Activated CD8-positive, alpha-beta memory T cell treated with anti-CD3 and anti-CD28 coated beads for 1 hour (primary cell): ENCODE results near the gene PXDN.
"Not testable (repeated sequence)": the region's sequence is repeated elsewhere in the genome, so short reads cannot be mapped to it uniquely, and the experiment has no call there.

Experiments used
- DNase-seq, 2 donors: peaks; one replicate each; pipeline ENCODE4 v3.0.0-alpha.2; 2020; ENCODE audit warnings: low read depth in 1 of 2; ENCODE audit errors: extremely low read depth in 1 of 2

The PXDN gene

DNA sequence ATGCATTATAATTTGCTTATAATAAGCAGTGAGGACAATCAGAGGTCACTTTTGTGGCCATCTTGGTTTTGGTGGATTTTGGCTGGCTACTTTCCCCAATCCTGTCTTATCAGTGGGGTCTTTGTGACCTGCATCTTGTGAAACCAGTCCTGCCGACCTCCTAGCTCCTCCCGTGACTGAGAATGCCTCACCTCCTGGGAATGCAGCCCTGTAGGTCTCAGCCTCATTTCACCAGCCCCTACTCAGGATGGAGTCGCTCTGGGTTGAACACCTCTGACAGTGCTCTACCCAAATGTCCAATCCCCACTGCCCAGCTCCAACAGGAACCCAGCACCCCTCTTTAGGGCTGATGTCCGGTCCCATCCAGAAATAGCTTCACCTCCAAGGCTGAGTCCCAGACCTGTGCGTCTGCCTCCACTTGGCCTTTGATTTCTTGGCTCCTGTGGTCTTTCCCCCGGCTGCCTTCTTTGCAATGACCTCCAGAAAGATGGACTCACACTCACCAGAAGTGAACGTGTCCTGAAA is 31.3 kb upstream of the PXDN start:
- DNase-seq, result no peak

DNA sequence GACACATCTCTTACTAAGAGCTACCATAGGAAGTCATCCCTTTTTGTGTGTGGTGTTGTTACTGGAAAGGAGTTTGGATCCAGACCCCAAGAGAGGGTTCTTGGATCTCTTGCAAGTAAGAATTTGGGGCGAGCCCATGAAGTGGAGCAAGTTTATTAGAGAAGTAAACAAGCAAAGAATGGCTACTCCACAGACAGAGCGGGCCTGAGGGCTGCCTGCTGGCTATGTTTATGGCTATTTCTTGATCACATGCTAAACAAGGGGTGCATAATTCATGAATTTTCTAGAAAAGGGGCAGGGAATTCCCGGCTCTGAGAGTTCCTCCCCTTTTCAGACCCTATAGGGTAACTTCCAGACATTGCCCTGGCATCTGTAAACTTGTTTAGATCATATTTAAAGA is 30.6 kb upstream of the PXDN start:
- DNase-seq, result no peak

DNA sequence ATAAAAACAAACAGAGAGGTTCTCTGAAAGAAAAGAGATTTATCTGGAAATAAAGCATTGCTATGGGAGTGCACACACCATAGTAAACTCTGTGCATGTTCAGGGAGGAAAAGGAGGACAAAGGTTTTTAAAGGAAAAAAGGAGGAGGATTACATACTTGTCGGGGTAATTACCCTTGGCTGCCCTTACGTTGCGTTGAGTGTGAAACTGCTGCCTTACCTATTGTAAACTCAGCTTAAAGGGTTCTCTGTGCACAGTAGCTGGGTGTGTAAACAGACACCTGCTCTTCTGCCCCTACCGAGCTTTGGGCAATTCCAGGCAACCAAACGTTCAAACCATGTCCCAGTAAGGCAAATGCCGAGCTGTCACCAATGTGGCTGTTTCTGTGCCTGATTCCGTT is 29.6 kb upstream of the PXDN start:
- no peak for DNase-seq

DNA sequence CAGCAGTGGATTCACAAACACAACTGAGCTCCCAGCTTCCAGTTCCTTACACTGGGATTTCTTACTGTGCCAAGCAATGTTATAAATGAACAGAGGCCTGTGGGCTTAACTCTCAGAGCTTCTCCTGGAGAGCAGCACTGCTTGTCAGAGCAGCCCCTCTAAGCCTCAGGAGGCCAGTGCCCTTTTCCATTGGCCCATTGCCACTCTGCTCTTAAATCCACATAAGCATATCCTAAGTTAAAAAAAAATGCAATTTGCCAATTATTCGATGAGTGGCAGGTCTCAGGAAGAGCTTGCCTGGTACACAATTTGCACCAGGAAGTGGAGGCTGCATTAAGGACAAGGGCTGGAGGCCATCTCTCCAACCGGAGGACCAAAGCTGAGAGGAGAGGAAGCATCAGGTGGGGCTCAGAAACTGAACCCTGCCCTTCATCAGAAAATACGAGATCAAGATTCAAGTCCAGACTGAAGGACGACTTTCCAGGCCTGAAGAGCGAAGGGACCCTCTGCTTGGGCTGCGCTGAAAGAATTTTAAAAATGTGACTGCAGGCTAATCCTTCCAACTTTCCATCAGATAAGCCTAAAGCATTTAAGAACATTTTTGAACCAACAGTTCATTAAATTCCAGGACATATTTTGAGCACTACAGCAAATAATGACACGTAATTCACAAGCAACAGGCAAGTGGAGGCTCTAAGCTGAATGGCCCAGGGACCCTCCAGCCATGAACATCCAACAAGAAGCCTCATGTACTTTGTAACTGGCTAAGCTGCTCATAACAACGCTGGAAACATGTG is 28.4 kb upstream of the PXDN start:
- no peak for DNase-seq

DNA sequence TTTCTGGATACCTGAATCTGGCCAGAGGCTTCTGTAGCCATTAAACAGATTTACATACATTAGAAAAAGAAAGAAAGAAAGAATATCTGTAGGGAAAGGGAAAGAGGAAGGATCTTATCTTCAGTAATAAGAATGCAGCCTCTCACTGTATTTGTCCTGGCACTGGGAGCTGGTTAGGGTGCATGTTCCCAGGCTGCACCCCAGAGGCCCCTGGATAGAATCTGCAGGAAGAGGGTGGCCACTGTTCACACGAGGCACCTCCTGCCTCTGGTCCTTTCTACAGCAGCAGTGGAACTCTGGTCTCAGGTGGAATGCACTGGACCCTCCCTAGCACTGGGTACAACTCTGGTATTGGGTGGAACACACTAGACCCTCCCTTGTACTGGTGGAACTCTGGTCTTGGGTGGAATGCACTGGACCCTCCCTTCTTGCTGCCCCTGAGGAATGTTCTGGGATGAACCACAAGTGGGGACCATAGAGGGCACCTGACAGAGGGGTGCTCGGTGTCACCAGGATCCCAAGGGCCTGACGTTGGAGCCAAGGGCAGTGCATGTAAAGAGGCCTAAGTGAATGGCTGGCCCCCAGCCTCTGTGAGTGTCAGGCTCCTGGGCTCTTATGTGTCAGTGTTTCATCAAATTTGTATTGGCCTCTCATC is 27.4 kb upstream of the PXDN start:
- DNase-seq, result no peak

DNA sequence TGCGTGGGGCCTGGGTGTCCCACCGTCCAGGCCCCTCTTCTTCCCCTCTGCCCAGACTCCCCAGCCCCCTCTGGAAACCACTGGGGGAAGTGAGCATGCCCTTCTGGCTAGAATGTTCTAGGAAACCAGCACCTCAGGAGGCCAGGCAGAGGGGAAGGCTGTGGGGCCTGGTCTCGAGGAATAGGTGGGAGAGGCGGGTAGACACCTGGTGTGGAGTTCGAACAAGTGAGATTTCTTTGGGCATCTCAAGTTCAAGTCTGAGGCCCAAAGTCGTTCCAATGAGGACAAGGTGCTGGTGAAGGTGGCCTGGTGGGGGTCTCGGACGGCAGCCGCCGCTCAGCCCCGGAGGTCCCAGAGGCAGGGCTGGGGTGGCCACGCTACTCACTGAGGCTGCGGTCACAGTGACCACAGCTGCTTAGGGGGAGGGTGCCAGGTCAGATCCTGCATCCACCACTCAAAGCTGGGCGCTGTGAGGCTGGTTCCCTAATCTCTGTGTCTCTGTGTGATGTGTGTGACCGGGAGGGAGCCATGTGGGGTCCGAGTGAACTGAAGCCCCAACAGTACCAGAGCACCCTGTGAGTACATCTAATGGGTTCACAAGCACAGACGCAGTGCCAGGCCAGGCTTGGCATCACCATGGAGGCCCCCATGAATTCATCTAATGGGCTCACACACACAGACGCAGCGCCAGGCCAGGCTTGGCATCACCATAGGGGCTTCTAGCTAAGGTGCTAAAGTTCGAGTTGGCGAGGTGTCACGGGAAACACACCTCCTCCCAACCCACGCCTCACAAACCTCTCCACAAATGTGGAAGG is 26.5 kb upstream of the PXDN start:
- DNase-seq, result no peak

DNA sequence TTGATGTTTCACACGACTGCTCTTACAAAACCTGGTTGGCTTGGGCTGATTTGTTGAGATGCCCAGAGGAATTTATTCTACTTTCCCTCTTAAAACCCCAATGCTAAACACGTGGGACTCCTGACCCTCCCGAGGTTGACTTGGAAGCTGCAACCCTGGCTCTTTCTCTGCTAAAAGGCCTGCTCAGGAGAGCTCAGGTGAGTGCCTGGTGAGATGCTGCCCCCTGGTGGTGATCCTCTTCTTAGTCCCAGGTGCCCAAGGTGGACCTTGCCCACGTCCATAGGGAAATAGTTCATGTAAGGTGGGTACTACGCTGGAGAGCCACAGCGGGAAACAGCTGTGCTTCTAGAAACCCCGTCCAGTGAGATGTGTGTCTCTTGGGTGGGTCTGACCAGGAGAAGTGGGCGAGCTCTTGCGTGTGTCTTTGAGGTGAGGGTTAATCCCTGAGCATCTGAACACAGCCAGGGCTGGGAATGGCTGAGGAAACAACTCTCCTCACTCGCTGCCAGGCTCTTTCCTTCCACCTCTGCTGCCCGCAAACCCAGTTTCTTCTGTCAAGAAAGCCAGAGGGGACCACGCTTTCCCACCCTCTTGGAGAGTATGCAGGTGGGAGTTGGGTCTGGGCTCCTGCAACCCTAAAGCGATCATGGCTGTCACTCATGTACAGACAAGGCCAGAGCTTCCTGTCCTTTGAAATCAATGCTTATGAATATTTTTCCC is 25.5 kb upstream of the PXDN start:
- DNase-seq, result peak; percentile 16 to 33

DNA sequence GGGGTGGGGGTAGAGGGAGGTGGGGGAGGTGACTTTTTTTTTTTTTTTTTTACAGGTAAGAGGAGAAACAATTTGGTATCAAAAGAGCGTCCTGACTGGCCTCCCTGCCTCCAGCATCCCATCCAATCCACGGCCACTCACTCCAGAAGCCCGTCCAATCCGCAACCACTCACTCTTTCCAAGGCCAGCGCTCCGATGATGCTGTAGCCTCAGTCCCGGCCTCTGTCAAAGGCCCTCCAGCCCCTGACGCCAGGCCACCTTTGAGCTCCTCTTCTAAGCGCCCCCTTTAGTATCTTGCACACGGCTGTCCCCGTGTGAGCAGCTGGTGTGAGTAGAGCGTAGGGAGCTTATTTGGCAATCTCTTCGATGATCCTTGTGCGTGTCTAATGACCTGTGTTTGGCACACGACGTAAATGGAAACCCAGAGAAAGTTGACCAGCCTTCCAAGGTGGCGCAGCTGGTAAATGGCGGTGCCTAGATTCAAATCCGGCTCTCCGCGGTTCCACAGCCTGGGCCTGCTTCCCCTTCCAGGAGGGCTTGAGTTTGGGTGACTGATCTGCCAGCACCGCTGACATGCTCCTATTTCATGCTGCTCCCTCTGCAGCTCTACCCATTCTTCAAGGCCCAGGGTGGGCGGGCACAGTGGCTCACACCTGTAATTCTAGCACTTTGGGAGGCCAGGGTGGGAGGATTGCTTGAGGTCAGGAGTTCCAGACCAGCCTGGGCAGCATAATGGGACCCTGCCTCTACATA is 23.8 kb upstream of the PXDN start:
- no peak for DNase-seq

DNA sequence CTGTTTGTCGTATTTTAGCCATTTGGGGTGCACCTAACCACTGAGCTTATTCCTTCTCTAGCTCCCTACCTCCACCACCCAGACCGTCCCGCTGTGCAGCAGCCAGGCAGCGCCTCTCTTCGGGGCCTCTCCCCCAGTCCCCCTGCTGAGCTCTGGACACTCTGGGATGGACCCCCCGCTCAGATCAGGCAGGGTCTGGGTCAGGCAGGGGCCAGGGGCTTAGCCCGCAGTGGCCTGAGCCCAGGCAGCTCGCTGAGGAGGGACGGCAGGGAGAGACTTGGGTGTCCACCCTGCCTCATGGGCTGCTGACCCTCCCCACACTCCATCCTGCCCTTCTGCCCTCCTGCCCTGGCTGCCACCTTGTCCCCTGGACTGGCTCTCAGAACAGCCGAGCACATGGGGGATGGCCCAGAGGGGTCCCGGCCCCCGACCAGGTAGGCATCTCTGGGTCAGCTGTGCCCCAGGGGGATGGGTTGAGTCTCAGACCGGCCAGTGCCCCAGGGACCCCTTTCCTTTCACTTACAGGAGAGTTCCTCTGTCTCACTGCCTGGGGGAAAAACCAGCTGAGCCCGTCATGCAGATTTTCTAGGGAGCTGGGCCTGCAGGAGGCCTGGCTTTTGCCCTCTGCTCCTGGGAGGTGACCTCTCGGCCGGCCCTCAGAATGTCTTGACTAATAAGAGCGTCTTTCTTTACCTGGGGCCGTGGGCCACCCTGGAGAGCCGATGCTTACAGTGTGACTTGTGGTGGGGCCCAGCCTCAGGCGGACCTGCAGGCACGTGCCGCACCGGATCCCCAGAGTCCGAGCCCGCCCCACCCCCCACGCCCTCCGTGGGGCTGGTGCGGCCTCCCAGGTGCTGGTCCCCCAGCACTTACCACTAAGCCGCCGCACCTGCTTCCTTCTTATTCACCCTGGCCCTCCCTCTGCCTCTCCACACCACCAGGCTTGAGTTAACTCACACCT is 22.8 kb upstream of the PXDN start:
- DNase-seq, result no peak

DNA sequence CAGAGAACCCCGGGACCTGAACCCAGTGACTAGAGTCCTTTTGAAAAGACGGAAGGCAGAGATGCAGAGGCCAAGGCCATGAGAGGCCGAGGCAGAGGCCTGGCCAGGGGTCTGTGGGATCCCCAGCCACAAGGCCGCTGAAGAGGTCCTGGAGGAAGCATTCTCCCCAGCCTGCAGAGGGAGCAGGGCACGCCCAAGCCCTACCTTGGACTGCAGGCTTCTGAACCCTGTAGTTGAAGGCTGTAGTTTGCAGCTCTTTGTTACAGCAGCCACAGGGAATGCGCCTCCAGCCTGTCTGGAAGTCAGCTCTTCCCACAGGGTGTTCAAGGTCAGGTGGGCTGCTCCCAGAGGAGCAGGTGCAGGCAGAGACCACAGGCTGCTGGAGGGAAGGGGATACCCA is 22.1 kb upstream of the PXDN start:
- no peak for DNase-seq

DNA sequence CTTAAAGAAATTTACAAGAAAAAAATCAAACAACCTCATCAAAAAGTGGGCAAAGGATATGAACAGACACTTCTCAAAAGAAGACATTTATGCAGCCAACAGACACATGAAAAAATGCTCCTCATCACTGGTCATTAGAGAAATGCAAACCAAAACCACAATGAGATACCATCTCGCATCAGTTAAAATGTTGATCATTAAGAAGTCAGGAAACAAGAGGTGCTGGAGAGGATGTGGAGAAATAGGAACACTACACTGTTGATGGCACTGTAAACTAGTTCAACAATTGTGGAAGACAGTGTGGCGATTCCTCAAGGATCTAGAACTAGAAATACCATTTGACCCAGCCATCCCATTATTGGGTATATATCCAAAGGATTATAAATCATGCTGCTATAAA is 20.9 kb upstream of the PXDN start:
- DNase-seq, result not testable (repeated sequence)

DNA sequence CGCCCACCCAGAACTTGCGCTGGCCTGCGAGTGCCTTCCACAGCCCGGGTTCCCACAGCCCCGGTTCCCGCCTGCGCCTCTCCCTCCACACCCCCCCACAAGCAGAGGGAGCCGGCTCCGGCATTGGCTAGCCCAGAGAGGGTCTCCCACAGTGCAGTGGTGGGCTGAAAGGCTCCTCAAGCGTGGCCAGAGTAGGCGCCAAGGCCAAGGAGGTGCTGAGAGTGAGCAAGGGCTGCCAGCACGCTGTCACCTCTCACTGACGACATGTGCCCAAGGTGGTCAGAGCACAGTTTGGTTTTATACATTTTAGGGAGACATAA is 15.3 kb upstream of the PXDN start:
- DNase-seq, result no peak

DNA sequence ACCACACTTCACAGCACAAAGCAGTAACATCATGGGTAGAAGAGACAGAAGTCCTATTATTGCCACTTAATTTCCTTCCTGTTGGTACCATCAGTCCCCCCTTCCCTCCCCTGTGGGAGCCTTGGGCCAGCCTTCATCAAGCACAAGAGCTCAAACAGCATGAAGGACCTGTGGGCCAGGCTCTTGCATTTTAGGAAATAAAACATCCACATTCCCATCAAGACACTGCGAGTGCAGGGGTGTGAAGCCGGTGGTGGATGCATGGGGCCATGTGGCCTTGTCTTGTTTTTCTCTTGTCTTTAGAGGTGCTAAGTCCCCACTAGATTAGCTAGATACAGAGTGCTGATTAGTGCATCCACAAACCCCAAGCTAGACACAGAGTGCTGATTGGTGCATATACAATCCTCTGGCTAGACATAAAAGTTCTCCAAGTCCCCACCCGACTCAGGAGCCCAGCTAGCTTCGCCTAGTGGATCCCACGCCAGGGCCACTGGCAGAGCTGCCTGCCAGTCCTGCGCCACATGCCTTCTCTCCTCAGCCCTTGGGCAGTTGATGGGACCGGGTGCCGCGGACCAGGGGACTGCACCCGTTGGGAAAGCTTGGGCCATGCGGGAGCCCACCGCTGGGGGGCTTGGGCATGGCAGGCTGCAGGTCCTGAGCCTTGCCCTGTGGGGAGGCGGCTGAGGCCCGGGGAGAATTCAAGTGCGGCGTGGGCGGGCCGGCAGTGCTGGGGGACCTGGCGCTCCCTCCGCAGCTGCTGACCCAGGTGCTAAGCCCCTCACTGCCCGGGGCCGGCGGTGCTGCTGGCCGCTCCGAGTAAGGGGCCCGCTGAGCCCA is 14.7 kb upstream of the PXDN start:
- no peak for DNase-seq

DNA sequence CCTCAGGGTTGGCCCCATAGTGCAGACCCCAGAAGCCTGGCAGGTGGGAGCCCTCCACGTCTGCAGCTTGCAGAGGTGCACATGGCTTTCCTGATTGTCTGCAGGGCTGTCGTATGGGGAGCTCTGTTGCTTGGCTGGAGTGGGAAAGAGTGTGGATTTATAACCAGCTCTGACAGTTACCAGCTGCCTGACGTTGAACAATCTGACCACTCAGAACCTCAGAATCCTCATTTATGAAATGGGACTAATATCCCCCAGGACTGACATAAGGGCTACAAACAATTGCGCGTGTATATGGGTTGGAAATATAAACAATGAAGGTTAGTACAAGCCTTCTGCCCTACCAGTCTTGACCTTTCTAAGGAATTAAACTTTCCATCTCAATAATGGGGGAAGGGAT is 13.9 kb upstream of the PXDN start:
- no peak for DNase-seq

DNA sequence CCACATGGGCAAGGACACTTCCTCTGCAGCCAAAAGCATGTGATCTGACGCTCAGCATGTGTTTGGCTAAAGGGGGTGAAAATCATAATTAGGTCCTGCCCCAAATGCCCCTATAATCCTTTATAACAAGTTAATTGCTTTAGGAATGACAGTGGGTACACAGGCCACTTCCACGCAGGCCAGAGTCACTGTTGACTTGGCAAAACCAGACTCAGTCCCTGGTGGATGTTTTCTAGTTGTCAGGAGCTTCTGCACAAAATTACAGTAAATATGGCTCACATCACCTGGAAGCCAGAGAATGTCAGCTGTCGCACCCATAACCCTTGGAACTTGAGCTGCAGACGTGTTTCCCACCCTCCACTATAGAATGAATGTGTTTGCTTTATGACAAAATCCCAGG is 13.3 kb upstream of the PXDN start:
- DNase-seq, result no peak

DNA sequence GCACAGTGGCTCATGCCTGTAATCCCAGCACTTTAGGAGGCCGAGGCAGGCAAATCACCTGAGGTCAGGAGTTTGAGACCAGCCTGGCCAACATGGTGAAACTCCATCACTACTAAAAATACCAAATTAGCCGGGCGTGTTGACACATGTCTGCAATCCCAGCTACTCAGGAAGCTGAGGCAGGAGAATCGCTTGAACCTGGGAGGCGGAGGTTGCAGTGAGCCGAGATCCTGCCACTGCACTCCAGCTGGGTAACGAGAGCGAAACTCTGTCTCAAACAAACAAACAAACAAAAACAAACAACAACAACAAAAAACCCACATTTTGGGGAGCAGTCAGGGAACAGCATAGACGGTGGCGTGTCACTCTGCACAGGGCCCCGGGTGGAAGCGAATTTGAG is 12.8 kb upstream of the PXDN start:
- not testable (repeated sequence) for DNase-seq

DNA sequence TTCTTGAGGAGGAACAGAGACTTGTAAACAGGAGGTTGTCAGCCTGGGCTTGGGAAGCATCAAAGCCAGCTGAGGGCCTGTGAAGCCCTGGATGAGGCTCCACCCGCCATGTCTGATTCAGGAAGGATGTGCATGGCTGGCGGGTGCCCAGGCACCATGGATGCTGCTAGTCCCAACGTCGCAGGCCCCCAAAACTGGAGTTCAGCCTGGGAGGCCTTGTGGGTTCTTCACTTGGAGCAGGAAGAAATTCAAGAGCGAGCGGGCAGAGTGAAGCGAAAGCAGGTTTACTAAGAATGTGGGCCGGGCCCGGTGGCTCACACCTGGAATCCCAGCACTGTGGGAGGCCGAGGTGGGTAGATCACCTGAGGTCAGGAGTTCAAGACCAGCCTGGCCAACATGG is 12.1 kb upstream of the PXDN start:
- DNase-seq, result no peak

DNA sequence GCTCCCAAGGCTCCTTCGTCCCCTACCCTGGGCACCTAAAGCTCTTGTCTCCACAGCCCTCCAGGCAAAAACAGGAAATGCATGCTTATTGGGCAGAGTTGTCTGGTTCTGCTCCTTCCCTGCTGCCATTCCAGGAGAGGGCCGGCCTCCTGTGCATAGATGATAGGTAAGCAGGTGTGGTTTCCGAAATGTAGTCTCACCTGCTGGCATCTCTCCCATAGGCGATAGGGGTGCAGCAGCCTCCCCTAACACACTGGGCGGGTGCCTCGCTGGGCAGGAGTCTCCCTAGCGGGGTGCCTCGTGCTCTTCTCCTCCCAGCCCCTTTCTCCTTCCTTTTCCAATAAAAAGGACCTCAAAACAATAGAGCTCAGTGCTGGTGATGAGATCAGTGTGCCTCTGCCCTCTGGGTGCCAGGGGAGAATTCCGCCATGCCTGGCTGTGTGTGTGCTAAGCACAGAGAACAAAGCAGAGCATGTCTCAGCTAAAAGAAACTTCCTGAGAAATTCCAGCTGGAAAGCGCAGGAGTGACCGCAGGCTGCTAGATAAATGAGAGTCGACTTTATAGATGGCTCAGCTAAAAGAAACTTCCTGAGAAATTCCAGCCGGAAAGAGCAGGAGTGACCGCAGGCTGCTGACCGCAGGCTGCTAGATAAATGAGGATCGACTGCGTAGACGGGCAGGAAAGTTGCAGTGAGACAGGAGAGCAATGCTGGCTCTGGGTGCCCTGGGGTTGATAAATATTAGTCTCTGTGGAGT is 11.3 kb upstream of the PXDN start:
- DNase-seq, result no peak
